ENCODE measurements around the gene EMILIN2. TPM values are rescaled to one million over a fixed set of nuclear protein-coding genes. Genes with fewer than 3 reads are reported as not detected.

EMILIN2 gene
- total and polyA plus RNA-seq, 2 of the 13 experiments (the other 11 are each of a cell fraction or from before 2014, with no cell fraction given) = 7.6 to 8.2 TPM

- TF ChIP-seq RFXANK (CRISPR knock-in tag; IDR thresholded peaks at IDR 0.05) = no peak
Measured at GRCh38 chr18:2963048-2963447, 116.2 kb downstream of the EMILIN2 start (continued).

DNA sequence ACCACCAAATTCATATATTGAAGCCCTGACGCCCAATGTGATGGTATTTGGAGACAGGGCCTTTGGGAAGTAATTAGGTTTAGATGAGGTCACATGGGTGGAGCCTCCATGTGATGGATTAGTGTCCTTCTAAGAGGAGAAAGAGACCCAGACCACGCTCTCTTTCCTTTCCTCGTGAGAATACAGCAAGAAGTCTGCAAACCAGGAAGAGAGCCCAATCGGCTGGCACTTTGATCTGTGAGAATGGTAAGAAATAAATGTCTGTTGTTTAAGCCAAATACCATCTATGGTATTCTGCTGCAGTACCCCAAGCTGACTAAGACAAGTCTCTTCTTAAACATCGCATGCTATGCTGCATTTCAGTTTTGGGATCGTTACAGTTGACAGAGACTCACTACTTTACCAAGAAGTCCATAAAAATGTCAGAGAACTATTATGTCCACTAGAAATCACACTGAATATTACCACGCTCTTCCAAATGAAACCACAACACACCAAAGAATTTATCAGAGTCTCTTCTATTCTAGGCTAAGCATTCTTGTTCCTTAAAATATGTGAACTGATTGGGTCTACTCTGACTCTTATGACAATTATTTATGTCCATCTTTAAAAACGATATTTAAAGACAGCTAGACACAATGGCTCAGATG is 117.7 kb downstream of the EMILIN2 start:
- POLR2A ChIA-PET = no interaction called here
- CTCF ChIA-PET (ENCODE audit: low intra/inter-chr PET ratio, low total read pairs) = no interaction called here
- in situ Hi-C loops (cut with HindIII; ENCODE audit: extremely low pct_ligation_motif_present, low pct_unique_long_range_greater_than_20kb) = no loop called here

More for the DNA sequence above, 117.7 kb downstream of the EMILIN2 start:
- H3K9ac ChIP-seq (ENCODE audit: insufficient read depth, low read depth, low read length) = no peak overlapping the region
- WGBS (ENCODE audit: low lambda C conversion rate) = 95% methylated on average over 8 of the region's 8 CpGs
- peaks cover 78% of the 10 kb centered on the region for H3K4me1 ChIP-seq (ENCODE audit: insufficient read depth, low read length)
- no peak overlapping the region for H3K4me3 ChIP-seq (replicated peaks in 1 of 3; ENCODE audit: insufficient read depth in 1 of 3, low read depth in 2 of 3, low read length in 3 of 3)
- BruUV-seq (replicated peaks) = no TSS peak
- H3K79me2 ChIP-seq (ENCODE audit: insufficient read depth, low read length) = peaks cover 93% of the 10 kb centered on the region
- no peak for DNase-seq (ENCODE audit: low spot score)
- FAIRE-seq = no peak
- H3K9me3 ChIP-seq (ENCODE audit: low read length) = no peaks in the 10 kb centered on the region
- intact Hi-C loops (cut with micrococcal nuclease; ENCODE audit: unreplicated experiment) = no loop called here
- TF ChIP-seq ZNF264 (CRISPR knock-in tag; IDR thresholded peaks at IDR 0.05) = peak; percentile 75; the same call in 1 of the 2 replicates
- TF ChIP-seq IKZF1 (IDR thresholded peaks at IDR 0.05) = no peak
- ATAC-seq = no peak
- H3K36me3 ChIP-seq (replicated peaks in 1 of 2; ENCODE audit: control insufficient read depth in 1 of 2, insufficient read depth in 2 of 2, low read length in 2 of 2) = peaks cover 7 to 24% of the 10 kb centered on the region in 2 experiments; a peak in 4 of 5 replicates
- H3K4me2 ChIP-seq (ENCODE audit: low read depth, low read length) = no peak overlapping the region
- H2AFZ ChIP-seq (ENCODE audit: low read length) = no peak overlapping the region
- no peak overlapping the region for H3K27ac ChIP-seq (ENCODE audit: extremely low read length, insufficient read depth, low read length)
- peaks cover 81% of the 10 kb centered on the region for H4K20me1 ChIP-seq (ENCODE audit: insufficient read depth, low read length)
- H3K27me3 ChIP-seq (ENCODE audit: control insufficient read depth in 1 of 2, insufficient read depth in 2 of 2, low read length in 2 of 2) = no peaks in the 10 kb centered on the region

Other genes starting within 250 kb of the EMILIN2 start
- 93.6 and 110 TPM in 2 replicates for gene SMCHD1, start 191.3 kb upstream of the EMILIN2 start, total RNA-seq (2016; rRNA removed; fragmentation: Illumina TruSeq; extraction: Trizol)
- gene SMCHD1, start 191.3 kb upstream of the EMILIN2 start, polyA plus RNA-seq (2011; rRNA removed) = 17.9 and 21.4 TPM in 2 replicates
- 46.0 and 59.5 TPM in 2 replicates for gene LPIN2, start 166.1 kb downstream of the EMILIN2 start, total RNA-seq (2016; rRNA removed; fragmentation: Illumina TruSeq; extraction: Trizol)
- 110 and 119 TPM in 2 replicates for gene LPIN2, start 166.1 kb downstream of the EMILIN2 start, polyA plus RNA-seq (2011; rRNA removed)

Measured in HepG2 (cell line).